Right kidney (tissue), 1 donor: ENCODE results near the gene HACD2.
"Not testable (repeated sequence)": the region's sequence is repeated elsewhere in the genome, so short reads cannot be mapped to it uniquely, and the experiment has no call there.

ENCODE experiments used
- DNase-seq: peaks from one replicate; pipeline ENCODE4 v3.0.0-alpha.2; 2016

Gene HACD2

GRCh38 chr3:123616593-123616992, 31.7 kb upstream of the HACD2 start:
- no peak for DNase-seq

DNA sequence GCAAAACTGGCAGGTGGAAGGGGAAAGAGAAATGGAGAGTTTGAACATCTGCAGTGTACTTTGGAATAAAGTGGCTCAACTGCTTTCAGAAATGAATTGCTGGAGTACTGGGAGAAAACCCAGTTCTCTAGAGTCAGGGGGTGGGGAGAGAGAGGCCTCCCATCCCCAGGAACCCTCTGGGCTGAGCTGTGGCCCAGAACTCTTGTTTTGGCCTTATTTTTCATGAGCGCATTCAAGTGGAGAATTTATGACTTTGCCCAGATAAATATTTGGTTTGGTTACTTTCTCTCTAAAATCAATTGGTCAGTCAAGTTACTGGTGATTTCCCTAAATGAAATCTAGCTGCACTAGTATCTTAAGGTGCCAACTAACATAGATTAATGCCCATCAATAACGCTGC, 28.7 kb upstream of the HACD2 start:
- no peak for DNase-seq

GRCh38 chr3:123611674-123612073, 26.8 kb upstream of the HACD2 start:
- not testable (repeated sequence) for DNase-seq

- DNase-seq: no peak
Measured at GRCh38 chr3:123611082-123611481, 26.2 kb upstream of the HACD2 start.

DNA sequence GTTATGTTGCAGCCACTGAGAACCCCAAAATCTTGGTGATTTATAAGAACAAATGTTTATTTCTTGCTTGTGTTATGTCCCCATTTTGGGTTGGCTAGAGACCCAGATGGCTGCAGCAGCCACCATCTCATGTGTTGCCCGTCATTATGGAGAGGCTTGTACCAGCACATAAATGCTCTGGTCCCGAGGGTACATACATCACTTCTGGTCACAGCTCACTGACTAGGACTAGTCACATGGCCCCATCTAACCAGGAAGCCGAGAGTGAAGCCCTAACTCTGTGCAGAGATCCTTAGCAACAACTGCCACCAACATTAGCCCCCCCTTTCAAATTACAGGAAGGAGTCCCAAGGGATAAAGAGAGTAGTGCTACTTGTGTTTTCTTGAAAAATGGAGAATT, 25.5 kb upstream of the HACD2 start:
- DNase-seq: no peak

DNA sequence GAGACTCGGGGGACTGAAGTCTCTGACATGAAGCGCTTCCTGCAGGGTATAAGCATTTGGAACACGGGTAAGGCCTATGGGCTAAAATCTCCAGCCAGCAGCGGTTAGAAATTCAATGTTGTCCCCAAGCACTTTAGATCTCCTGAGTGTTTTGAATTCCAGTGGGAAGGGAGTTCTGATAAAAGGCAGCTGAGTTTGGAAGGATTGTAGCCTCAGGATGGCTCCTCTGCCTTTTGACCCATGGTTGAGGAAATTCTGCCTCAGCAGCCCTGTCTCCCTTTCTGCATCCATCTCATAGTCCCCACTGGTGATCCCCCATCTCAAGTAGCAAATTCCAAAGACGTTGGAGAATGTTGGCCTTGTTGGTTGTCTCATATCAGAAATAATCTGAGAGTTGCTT, 24.2 kb upstream of the HACD2 start:
- no peak for DNase-seq

DNA sequence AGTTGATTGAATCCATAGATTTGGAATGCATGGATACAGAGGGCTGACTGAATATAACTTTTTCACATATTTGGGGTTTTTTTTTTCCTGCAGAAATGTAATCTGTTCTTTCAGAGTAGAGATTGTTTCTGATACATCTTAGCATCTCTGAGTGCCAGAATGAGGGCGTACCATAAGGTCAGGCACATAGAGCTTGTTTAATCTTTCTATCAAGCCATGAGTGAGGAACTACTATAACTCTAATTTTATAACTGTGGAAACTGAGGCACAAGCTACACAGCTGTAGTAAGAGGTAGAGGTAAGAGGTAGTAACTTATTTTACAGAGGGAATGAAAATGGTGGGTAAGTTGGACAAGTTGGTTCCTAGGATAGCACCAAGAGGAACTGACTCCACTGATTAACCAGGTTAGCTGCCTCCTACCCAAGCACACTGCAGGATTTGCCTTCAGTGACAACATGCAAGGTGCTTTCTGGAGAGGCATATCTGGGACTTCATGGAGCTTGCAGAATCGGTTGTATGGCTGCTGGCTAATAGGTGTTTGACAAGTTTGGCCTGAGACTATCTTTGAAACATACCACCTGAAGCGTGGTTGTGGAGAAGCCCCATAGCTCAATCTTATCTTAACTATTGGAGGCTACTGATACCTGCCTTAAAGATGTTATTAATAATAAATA, 23.5 kb upstream of the HACD2 start:
- no peak for DNase-seq

- DNase-seq: no peak
Measured at GRCh38 chr3:123606527-123606926, 21.7 kb upstream of the HACD2 start.

DNA sequence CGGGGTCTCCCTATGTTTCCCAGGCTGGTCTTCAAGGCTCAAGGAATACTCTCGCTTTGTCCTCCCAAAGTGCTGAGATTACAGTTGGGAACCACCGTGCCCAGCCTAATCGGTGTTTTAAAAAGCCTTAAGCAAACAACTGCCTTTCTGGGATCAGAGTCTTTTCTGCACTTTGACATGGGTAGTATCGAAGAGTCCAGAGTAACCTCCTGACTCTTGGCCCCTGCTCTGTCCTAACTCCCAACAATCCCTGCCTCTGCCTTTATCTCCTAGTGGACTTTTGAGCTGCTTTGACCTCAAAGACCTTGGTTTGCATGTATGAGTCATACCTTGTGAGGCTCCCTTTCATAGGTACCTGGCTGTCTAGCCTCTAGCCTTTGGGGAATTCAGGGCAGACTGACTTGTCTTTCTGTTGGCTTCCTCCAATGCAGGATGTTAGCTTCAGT, 21.0 kb upstream of the HACD2 start:
- no peak for DNase-seq

DNA sequence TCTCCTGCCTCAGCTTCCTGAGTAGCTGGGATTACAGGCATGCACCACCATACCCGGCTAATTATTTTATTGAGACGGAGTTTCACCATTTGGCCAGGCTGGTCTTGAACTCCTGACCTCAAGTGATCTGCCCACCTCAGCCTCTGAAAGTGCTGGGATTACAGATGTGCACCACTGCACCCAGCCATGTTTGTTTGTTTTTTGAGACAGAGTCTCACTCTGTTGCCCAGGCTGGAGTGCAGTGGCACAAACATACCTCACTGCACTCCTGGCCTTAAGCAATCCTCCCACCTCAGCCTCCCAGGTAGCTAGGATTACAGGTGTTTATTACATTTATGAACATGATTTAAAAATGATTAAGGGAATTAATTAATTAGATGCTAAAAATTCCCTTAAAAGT, 18.3 kb upstream of the HACD2 start:
- DNase-seq: not testable (repeated sequence)

GRCh38 chr3:123602325-123602724, 17.5 kb upstream of the HACD2 start:
- no peak for DNase-seq

- DNase-seq: not testable (repeated sequence)
Measured at GRCh38 chr3:123600863-123601262, 16.0 kb upstream of the HACD2 start.

DNA sequence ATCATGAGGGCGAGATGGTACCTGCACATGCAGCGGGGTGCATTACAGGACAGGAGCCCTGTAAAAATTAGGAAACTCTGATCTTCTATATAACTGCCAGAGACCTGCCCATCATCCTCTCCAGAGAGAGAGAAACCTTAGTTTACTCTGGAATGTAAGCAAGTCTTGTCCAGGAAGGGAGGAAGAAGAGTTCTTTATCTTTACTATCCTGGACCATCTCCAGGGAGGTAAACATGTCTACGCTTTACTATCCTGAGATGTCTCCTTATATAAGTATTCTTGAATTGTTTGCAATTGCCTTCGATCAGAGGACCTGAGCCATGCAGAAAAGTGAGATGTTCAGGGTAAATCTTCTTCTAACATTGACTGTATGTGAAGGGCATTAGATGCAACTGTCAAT, 12.7 kb upstream of the HACD2 start:
- no peak for DNase-seq

DNA sequence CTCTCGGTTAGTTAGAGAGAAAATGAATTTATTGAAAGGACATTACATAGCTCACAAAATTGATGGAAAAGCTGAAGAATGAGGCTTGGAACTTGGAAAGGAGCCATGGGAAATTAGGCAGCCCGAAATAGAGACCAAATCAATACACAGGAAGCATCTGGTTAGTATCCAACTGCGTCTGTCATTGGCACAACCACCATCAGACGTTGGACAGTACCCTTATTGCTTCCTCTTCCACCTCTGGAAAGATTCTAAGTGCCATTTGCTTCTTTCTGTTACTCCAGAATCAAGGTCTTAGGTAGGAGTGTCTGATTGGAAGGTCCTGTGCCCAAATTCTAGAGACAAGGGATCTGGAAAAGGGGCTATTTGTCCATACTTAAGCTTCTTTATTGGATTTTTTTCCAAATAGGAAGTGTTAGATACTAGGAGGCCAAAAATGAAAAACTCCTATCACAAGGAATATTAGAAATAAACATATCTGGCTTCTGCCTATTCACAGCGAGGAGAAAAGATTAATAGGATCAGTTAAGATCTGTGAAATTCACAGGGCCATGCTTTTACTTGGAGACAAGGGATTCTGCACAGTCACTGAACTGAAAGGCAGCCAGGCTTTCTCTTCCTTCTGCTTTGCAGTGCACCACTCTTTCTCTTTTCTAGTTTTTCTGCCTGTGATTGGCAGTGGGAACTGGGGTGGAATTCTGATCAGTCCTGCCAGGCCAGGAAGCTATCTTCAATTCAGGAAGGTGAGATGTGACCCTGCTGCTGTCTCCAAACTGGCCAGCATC, 10.7 kb upstream of the HACD2 start:
- no peak for DNase-seq

- DNase-seq: no peak
Measured at GRCh38 chr3:123593381-123593780, 8.5 kb upstream of the HACD2 start.

- DNase-seq: no peak
Measured at GRCh38 chr3:123590685-123591450, 6.0 kb upstream of the HACD2 start.

DNA sequence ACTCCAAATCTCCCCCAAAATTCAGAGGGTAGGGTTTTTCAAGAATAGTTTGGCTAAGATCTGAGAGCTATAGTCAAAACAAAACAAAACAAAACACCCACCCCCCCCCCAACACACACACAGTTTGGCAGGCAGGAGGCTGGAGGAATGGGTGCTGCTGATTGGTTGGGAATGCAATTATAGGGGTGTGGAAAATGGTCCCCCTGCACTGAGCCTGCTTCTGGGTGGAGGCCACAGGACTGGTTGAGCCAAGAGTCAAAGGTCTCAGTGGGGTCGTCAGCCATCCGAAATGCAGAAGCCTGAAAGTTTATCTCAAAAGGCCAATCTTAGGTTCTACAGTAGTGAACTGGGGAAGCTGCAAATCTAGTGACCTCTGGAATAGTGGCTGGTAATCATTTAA, 2.5 kb upstream of the HACD2 start:
- DNase-seq: no peak

DNA sequence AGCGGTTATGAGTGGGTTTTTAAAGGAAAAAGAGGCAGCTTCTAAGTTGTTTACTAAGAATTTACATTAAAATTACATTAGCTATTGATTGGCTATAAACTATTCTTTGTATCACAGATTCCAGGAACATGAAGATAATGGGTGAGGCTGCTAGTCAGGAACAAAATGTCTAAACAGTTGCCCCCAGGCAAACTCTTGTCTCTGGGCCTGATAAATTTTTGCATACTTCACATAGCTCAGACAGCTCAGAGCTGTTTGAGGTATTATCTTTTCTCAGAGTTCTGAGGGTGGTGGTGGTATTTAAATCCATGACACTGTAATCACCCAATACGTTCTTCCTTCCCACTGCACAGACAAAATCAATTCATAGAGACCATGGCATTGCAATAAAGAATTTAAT, 2.1 kb upstream of the HACD2 start:
- no peak for DNase-seq

- DNase-seq: peak; percentile 61
Measured at GRCh38 chr3:123586131-123586530, 1.3 kb upstream of the HACD2 start.

DNA sequence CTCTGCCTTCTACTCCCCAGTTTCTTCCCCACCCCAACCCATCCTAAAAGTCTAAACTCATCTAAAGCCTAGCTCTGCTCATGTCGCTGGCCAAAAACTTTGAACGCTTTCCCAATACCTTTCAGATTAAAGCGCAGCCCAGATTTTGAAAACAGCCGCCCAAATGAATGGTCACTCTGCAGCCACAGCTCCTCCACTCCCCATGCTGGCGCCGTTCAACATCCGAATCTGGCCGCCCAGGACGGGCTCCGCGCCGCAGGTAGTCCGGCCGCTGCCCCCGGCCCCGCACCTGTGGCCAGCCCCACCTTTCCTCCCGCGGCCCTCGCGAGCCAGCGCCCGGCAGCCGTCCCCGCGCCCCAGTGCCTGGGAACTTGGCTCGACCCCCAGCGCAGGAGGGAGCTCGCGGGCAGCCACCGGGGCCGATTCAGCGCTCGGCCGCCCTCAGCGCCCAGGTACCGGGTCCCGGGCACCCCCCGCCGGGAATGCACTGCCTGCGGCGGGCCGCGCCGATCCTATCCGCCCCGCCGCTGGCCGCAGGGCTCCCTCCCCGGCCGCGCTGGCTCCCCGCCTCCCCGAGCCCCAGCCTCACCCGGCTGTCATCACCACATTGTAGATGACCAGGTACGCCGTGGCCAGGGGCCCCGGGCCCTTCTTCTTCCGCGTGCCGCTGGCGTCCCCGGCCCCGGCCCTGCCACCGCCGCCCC, 417 bp downstream of the HACD2 start:
- peak; percentile 81 for DNase-seq

DNA sequence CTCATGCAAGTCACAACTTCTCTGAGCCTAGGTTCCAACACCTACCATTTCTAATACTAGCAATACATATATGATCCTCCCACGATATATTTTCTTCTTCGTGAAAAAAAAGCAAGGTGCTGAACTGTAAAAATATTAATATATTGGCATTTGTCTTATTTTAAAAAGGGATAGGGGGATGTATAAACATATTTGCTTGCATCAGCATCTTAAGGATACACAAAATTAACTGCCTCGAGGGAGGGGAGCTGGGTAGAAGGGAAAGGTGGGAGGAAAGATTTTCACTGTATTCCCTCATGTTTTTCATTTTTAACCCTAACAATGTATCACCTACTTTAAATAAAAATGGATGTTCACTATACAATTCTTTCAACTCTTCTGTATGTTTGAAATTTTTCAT, 1.3 kb downstream of the HACD2 start:
- no peak for DNase-seq

DNA sequence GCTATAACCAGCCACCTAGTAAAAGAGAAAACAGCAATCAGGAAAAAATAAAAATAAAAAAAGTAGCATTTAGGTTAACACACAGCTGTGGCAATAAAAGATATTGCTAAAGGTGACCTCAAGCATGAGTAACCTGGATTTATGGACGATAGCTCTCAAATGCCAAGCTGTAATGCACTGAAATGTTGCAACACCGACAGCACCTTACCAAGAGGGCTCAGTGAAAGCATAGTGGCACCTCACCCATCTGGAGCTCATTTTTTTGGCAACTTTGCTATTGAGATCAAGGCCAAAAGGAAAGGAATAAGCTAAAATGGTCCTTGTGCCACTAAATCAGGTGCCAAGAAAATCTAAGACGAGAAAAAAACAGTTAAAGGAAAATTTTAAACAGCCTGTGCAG, 2.5 kb downstream of the HACD2 start:
- DNase-seq: no peak

- DNase-seq: no peak
Measured at GRCh38 chr3:123576122-123576521, 8.7 kb downstream of the HACD2 start.
